Astrocyte (in vitro differentiated cells and primary cell): ENCODE data around the gene NIPAL3.

Source experiments
- CTCF ChIP-seq: IDR thresholded peaks from 2 replicates; pipeline ENCODE4 v1.5.1; 2011; ENCODE audit warnings: low read depth, mild to moderate bottlenecking, inconsistent platforms, low read length, moderate library complexity; ENCODE audit not compliant: insufficient read depth
- EZH2 ChIP-seq: IDR thresholded peaks from 2 replicates; pipeline ENCODE4 v1.6.1; 2012; ENCODE audit warnings: mild to moderate bottlenecking, low read length, inconsistent platforms; ENCODE audit not compliant: insufficient read depth

GRCh38 chr1:24484199-24484598, 68.6 kb downstream of the NIPAL3 start:
- TF ChIP-seq EZH2 (no peak), CTCF (no peak)
